ENCODE results near the gene OR2A1.
"Not testable (repeated sequence)": the region's sequence is repeated elsewhere in the genome, so short reads cannot be mapped to it uniquely, and the experiment has no call there.

OR2A1 gene, protein sequence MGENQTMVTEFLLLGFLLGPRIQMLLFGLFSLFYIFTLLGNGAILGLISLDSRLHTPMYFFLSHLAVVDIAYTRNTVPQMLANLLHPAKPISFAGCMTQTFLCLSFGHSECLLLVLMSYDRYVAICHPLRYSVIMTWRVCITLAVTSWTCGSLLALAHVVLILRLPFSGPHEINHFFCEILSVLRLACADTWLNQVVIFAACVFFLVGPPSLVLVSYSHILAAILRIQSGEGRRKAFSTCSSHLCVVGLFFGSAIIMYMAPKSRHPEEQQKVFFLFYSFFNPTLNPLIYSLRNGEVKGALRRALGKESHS

DNA sequence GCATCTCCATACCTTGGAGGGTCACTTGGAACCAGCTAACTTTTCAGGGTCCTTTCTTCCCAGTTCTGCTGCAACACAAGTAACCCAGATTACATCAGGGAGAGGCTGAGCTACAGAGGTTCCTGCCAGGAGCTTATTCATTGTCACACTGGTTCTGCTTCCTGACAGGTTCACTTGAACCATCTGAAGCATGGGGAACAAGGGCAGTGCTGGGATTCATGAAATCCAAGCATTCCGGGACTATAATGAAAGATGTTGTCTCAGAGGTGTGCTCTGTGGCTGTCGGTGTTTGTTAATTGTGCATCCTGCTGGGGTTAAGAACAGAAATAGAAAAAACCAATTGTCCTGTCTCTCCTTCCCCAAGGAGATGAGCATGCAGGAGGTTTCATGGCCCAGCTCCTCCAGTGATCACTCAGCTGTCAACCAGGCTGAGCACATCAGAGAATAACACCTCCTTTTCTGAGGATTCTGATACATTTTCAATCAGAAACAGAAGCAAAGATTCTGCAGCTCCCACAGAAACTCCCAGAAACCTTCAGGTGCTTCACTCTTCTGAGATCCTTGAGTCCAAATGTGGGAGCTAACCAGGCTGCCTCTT lies at the start of gene OR2A1:
Gene OR2A1, plus strand, starts transcription at position 548 of the 598 bp plus-strand sequence. CDS start 5,706 bp downstream, outside the sequence.
- H3K4me3 ChIP-seq (ENCODE audit: low read depth, low read length), result not testable (repeated sequence)

DNA sequence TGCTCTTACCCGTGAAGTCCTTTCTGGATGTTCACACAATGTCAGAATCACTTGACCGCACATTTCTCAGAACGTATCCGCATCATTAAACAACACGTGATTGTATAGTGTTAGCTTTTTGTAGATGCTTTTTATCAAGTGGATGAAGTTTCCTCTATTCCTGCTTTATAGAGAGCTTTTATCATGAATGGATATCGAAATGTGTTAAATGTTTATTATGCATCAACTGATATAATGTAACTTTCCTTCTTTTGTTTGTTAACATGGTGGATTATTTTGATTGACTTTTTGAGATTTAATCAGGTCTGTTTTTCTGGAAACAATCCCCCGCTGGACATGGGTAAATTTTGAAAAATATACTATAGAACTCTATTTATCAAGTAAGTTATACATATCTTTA lies 47.5 kb upstream of the OR2A1 start, which contains the start of gene OR2A7:
Gene OR2A7, minus strand, starts transcription at position 101 of the 400 bp plus-strand sequence. CDS start 5,164 bp downstream, outside the sequence.
- not testable (repeated sequence) for H3K4me3 ChIP-seq (ENCODE audit: low read depth, low read length)

DNA sequence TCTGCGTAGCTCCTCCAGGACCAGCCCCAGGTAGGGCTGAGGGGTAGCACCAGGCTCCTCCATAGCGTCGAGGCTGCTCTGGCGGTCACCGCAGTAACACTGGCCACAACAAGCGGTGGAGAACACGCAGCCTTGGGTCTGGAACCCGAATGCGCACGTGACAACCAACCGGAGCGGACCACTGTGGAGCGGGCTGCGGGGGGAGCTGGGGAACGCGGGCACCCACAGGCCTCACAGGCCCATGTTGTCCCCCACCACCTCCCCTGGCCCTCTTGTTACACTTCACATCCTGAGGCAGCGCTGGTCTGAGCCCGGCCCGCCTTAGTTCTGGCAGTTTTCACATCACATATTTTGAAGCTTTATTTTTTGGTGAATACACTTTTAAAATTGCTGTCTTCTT lies 43.0 kb upstream of the OR2A1 start, which contains the start of gene CTAGE8:
Gene CTAGE8, minus strand, starts transcription at position 101 of the 400 bp plus-strand sequence. Its CDS starts 38 bp downstream, at position 63.
- H3K4me3 ChIP-seq (ENCODE audit: low read depth, low read length), result not testable (repeated sequence)

DNA sequence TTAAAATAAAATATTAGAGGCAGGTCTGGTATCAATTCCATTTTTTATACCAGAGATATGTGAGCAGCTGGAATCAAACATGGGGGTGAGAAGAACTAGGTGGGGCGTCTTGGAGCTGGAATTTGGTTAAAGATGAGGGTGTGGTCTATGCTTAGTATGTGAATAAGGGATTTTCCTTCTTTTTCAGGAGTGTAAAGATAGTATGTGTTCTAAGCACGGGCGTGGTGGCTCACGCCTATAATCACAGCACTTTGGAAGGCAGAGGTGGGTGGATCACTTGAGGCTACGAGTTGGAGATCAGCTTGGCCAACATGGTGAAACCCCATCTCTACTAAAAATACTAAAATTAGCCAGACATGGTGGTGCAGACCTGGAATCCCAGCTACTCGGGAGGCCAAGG lies 36.9 kb upstream of the OR2A1 start:
- not testable (repeated sequence) for H3K4me3 ChIP-seq (ENCODE audit: low read depth, low read length)

DNA sequence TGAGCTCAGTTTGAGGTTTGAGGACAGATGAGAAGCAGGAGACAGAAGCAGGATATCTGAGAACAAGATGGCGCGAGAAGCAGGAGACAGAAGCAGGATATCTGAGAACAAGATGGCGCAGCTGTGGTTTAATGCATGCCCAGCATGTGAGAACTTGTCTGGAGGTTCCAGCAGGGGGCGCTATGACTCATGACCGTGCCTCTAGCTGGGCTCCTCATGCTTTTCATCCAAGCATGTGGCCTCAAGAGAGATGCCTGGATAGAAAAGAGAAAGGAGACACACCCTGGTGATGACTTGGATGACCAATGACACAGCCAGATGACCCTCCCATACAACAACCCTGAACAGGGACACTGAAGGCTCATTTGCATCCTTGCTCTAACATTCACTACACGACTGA lies 32.2 kb upstream of the OR2A1 start:
- H3K4me3 ChIP-seq (ENCODE audit: low read depth, low read length), result not testable (repeated sequence)

DNA sequence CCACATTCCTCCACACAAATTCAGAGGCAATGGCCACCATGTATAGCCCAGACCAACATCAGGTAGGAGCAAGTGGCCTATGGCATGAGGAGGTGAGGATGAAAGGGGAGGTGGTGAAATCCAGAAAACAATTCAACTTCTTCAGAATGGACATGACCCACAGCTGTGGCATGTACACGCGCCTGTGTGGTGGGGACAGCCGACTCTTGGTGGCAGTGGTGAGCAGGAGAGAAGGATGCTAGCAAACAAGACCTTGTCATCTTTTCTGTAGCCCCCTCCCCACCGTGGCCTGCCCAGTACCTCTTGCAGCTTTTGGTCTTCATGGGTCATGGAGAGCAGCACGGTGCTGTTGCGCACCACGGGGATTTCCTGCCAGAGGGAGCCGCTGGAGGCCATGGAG lies 30.2 kb upstream of the OR2A1 start:
- not testable (repeated sequence) for H3K4me3 ChIP-seq (ENCODE audit: low read depth, low read length)

DNA sequence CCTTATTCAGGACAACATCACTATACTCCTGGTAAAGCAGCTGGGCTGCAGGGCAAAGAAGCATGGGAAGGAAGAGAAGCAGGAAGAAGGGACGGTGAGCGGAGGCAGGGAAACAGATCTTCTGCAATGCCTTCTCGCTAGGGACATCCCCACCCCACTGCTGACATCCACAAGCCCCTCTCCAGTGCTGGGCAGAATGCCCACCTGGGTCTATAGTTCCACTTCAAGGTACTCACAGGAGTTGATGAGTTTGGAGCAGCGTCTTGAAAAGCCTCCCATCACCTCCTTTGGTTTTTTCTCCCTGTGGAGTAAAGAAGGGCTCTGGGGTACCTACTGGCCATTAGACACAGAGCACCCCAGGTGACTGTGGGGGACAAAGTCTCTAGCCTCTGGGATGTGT lies 29.7 kb upstream of the OR2A1 start:
- H3K4me3 ChIP-seq (ENCODE audit: low read depth, low read length), result not testable (repeated sequence)

DNA sequence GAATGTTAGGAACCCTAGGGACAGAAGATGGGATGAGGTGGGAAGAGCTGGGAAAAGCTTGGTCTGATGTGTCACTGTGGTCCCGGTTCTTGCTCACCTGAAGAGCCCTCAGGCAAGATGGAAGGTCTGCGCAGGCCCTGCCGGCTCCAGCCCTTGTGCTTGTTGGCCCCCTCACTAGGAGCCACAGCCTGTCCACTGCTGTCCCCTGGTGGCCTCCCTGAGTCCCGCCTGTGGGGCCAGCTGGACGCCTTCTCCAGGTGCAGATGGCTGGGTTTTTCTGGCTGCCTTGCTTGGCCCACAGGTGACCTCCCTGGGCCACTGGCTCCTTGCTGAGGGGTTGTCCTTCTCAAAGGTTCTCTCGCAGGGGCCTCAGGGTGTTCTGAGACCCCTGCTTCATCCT lies 28.5 kb upstream of the OR2A1 start:
- H3K4me3 ChIP-seq (ENCODE audit: low read depth, low read length), result not testable (repeated sequence)

DNA sequence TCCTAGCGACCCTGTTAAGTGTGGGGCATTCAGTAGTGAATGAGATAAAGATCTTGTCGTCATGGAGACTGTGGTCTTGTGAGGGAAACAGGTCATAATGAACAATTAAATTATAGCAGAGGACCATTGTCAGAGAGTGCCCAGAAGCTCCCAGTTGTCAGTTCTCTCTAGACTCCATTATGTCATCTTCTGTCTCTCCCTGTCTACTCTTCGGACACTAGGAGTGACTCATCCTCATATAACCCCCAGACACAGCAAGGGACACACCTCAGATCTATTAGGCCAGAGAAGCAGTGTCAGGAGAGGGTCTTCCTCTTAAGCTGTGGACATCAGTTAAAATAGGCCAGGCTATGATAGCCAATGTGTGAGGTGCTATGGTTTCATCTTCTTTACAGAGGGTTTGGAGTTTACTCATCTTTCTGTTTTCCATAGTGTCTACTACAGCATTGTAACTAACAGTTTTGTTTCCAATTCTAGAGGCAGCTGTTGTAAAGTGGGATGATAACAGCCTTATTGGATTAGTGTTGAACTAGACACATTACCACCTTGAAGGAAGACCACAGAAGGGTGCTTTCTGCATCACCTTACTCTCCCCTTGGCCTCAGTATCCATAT lies 24.9 kb upstream of the OR2A1 start:
- H3K4me3 ChIP-seq (ENCODE audit: low read depth, low read length), result not testable (repeated sequence)

DNA sequence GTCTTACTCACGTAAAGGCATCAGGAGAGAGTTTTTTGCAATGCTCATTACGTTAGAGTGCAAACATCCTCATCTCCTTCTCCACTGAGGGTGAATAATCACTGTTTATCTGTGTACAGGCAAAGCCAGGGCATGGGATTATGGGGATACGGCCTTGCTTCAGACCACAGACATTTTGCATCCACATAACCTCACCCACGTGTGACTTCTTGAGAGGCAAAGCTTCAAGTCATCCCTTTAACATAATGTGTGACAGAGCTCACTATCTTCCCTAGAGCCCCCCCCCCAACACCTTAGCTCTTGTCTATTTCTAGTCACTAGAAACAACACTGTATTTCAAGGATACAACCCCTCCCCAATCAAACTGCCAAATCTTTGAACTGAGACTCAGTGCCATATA lies 20.6 kb upstream of the OR2A1 start:
- not testable (repeated sequence) for H3K4me3 ChIP-seq (ENCODE audit: low read depth, low read length)

DNA sequence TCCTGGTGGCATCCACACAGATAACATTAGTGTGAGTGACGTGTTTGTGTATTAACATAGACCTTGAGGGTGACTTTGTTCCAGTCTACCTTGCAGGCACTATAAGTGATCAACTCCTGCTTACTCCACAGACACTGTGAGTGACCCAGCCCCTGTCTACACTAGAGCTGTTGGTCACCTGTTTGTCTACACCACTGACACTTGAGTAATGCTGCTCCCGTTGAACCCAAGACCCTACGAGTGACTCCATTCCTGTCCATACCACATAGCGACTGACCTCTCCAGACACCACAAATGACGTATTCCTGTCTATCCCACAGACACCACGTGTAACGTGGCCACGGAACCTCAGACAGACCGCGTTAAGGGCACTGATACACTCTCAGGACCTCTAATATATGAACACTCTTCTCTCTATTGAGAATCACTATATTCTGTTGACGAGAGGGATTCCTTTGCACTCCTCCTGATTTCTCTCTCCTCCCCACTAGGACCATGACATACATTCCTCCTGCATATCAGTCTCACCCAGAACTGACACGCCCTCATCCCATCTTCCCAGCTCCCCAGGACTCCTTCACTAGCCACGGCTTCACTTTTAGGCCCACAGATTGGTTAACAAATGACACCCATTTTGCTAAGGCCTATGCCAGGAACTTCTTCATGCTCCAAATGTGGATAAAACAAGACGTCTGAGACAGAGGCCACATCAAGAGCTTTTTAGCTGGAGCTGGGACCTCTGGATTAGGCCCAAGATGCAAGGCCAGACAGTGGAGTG lies 19.6 kb upstream of the OR2A1 start:
- H3K4me3 ChIP-seq (ENCODE audit: low read depth, low read length), result not testable (repeated sequence)

DNA sequence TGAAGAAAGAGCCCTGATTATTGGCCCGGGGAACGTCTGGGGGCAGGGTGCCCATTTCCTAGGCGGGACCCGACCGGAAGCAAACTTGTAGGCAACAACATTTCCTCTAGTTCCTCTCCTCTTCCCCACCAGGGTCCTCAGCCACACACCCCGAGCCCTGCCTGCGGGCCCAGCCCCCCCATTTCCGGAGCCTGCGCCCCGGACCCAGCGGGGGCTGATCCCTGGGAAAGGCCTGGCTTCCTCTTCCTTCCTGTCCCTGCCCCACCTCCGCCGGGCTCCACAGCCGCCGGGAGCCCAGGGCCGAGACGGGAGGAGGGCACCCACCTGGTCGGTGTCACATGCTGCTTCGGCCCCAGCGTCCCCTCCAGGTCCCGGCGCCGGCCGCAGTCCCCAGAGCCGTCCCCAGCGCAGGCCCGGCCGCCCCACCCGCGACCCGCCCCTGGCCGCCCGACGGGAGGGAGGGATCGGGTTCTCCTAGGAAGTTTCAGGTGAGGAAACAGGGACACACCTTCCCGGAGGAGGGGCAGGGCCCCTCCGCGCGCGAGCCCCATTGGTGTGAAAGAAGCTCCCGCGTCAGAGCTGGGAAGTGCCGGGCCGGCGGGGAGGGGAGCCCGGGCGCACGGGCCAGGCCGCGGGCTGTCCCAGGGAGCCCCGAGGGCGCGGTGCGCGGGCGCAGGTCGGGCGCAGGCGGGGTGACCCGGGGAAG lies 18.3 kb upstream of the OR2A1 start:
- H3K4me3 ChIP-seq (ENCODE audit: low read depth, low read length), result not testable (repeated sequence)

DNA sequence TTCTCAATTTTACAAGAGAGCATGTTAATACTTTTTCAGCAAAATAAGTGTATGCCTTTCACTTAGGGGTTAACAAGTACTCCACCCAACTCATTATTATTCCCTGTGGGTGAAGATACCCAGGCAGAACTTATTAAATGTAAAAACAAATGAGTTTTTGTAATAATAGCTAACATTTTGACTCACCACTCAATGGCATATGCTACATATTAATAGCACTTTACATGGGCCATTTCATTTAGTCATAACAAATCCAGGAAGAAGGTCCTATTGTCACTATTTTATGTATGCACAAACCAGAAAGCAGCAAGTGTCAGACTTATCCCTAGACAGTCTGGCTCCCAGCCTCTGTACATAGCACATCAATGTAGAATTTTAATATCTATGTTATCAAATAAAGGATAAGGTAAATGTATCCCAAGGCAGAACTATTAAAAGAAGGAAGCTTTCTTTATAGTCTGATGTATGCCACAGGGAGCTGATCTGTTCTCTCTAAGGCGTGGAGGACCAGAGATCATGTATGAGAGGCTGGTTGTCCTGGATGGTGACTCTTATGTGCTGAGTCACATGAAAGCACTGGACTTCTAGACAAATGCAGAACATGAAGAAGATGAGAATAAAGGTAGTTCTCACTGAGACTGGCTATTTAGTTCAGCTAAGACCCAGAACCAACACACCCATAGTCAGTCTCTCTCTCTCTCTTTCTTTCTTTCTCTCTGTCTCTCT lies 9.5 kb upstream of the OR2A1 start:
- H3K4me3 ChIP-seq (ENCODE audit: low read depth, low read length), result not testable (repeated sequence)

DNA sequence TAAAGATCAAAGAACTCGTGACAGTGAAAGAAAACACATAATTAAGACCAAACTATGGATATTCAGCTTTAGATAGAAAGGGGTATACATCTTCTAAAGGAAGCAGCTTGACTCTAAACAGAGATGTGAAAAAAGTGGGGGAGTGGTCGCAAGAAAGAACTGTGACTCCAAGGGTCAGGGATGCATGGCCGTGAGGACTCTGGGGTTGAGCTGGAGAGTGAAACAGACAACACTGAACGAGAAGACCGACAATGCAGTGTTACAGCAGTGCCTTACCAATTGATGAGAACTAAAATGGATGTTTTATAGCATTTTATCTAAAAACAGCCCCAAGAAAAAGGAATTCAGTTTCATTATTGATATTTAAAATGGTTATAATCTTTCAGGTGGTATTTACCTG lies 8.6 kb upstream of the OR2A1 start:
- not testable (repeated sequence) for H3K4me3 ChIP-seq (ENCODE audit: low read depth, low read length)

DNA sequence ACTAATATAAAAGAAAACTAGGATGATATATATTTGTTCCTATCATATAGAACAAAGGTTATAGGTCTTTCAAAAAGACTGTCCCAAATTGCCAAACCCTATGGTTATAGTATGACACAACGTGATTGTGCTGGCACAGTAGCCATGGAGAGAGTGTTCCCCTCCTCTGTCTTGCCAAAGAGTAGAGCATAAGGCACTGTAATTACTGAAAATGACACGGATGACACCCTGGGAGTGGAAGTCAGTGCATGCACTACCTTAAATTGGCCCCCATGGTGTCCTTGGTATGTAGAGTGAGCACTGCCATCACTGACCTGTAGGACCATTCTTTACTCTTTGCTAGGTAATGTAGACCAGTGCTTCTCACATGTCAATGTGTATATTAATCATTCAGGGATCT lies 7.1 kb upstream of the OR2A1 start:
- H3K4me3 ChIP-seq (ENCODE audit: low read depth, low read length), result not testable (repeated sequence)

DNA sequence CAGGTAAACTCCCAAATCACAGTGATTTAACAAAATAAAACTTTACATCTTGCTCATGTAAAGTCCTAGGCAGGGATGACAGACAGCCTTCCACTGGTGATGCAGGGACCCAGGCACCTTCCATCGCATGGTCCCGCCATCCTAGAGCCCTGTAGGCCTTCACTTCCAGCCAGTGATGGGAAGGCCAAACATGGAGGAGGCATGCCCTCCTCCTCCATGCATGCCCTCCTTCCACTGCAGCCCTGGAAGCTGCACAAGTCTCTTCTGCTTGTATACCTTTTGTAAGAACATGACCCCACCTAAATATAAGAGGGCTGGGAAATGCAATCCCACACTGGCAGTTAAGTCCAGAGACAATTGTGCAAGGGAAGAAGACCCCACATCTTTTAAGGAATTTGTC lies 2.5 kb upstream of the OR2A1 start:
- not testable (repeated sequence) for H3K4me3 ChIP-seq (ENCODE audit: low read depth, low read length)

DNA sequence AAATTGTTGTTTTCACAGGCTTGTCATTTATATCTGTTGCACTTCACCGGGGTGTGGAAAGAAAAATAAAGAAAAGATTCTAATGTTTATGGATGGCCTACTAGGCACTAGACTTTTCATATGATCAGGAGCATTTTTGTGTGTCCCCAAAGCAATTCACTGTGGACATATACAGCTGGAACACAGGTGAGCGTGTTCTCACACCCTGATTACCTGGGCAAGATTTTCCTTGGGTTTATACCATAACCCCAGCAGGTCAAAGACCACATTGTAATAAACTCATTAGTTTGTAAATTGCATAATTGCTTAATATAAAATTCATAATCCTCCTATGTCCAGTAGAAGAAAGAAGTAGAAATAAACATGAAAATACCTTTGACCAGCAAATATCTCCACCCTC lies 1.0 kb upstream of the OR2A1 start:
- not testable (repeated sequence) for H3K4me3 ChIP-seq (ENCODE audit: low read depth, low read length)

DNA sequence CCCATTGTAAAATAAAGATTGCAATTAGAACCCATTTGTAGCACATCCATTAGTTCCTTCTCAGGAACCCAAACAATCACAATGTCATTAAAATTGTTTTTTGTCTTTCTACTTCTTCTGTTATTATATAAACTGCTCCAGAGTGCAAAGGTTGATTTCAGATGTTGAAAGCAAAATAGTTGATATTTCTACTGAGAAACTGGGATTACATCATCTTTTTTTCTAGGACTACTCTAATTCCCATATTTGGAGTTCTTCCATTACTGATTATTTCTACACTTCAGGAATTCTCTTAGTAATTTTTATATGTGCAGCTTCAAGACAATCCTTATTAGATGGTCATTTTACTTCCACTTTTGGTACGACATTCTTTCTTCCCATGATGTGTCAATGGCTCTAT lies 5.3 kb downstream of the OR2A1 start:
- not testable (repeated sequence) for H3K4me3 ChIP-seq (ENCODE audit: low read depth, low read length)

DNA sequence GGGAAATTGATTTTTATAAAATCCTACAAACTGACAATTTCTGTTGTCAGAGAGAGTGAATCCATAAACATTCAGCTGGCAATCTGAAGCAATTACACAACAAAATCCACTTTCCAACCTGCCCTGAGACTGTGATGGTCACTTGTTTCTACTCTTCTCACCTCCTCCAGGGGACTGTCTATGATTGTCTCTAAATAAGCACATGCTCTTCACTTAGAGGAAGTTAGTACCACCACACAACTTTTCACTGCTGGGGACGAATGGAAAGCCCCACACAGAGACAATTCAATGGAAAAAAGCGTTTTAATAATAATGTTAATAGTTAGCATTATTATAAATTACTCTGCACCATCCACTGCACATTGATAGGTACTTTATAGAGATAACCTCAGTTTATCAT lies 7.3 kb downstream of the OR2A1 start:
- not testable (repeated sequence) for H3K4me3 ChIP-seq (ENCODE audit: low read depth, low read length)

DNA sequence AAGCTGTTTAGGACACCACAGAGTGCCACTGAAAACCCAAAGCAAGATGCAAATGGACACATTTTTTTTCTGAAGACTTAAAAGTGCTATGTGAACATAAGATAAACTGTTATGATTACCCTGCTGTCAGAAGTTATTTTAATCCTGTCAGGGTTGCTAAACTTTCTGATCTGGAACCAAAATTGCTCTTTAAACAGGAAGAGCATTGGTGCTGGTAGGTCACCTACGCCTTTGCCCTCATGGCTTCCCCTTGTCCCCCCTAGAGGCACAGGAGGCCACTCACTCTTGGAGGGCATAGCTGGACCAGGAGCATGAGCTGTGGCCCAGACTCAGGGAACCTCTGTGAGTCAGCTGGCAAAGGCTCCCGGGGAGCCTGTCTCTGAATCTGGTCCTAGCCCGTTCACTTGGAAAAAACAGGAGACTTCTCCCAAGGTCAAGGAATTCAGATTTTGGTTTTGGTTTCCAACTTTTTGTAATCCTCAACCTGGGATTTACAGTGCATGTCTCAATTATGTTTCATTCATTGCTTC lies 9.5 kb downstream of the OR2A1 start:
- H3K4me3 ChIP-seq (ENCODE audit: low read depth, low read length), result not testable (repeated sequence)

Measured in WI38 (cell line).